Activated naive CD8-positive, alpha-beta T cell treated with anti-CD3 and anti-CD28 coated beads, Interleukin-2, amount 50 U/mL, for 16 hours (primary cell): ENCODE measurements around the gene SIK3.
"Not testable (repeated sequence)": the region's sequence is repeated elsewhere in the genome, so short reads cannot be mapped to it uniquely, and the experiment has no call there.

Experiments used
- DNase-seq: peaks from one replicate; pipeline ENCODE4 v3.0.0-alpha.2; 2020; ENCODE audit warnings: low read depth, low spot score

The SIK3 gene

GRCh38 chr11:117098269-117099232 is at the start of gene SIK3:
Gene SIK3, minus strand, starts transcription at chr11:117098428. Its CDS starts 13 bp downstream, at chr11:117098415.
- DNase-seq = peak; percentile 82

GRCh38 chr11:117146521-117146920 is 48.3 kb upstream of the SIK3 start:
- DNase-seq = no peak

- DNase-seq = no peak
Observed at GRCh38 chr11:117145393-117145761, 47.1 kb upstream of the SIK3 start.

GRCh38 chr11:117144477-117145392 is 46.5 kb upstream of the SIK3 start:
- DNase-seq = no peak

- DNase-seq = peak; percentile 90
Observed at GRCh38 chr11:117143871-117144476, 45.7 kb upstream of the SIK3 start, which contains the start of gene PAFAH1B2. Gene PAFAH1B2, plus strand, starts transcription at chr11:117144287. Its CDS starts 8,161 bp downstream, at chr11:117152448.

DNA sequence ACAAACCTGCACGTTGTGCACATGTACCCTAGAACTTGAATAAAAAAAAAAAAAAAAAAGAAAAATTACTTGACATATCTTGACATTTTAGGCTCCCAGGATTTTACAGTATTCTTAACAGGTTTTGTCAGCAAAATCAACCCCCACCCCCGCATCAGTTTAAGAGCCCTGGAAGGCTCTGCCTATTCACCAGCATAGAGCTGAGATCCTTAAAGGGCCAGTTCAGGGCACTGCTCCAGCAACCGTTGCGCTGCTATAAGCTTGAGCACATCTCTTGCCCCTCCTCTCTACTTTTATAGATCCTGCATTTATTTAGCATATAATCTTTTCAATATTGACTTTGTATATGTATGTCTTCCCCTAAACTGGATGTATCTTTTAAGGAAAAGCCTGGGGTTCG is 45.2 kb upstream of the SIK3 start:
- no peak for DNase-seq

DNA sequence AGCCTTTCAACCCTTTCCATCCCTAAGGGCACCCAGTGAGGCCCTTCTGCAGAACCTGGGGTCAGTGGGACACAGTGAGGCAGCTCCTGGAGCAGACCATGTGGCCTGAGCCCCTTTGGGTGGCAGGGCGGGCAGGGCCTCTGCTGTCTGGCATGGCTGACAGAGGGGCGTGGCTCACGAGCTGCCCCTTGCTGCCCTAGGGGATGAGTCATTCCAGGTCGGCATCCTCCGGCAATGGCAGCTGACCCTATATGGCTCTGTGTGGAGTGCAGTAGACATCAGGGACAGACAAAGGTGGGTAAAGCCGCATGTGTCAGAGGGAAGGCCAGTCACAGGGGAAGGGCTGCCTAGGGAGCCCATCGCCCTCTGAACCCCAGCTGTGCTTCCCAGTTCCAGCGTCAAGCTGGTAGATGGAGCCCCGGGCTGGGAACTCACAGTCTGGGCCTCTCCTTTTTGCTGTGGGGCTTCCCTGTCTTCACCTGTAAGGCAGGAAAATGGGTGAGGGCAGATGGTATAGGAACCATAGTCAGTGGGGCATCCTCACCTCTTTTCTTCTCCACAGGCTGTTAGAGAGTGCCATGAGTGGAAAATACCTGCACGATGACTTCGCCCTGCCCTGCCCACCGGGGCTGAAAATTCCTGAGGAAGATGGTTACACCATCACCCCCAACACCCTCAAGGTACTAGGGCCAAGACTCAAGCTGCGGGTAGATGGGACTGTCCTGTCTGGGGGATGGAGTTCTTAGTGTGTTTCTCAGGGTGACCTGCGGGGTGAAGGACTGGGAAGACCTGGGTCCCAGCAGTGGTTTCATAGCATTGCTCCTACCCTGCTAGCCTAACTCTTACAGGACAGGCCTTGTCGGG is 39.2 kb upstream of the SIK3 start:
- not testable (repeated sequence) for DNase-seq

- not testable (repeated sequence) for DNase-seq
Observed at GRCh38 chr11:117134979-117135378, 36.8 kb upstream of the SIK3 start.

DNA sequence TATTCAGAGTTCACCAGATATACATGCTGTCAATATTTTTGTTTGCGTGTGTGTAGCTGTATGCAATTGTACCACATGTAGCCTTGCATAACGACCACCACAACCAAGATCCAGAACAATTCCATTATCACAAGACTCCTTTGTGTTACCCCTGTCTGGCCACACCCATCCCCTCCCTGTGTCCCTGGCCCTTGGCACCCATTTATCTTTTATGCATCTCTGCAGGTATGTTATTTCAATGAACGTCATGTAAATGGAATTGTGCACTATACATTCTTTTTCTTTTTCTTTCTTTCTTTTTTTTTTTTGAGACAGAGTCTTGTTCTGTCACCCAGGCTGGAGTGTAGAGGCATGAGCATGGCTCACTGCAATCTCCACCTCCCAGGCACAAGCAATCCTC is 36.2 kb upstream of the SIK3 start:
- DNase-seq = no peak

GRCh38 chr11:117130879-117131278 is 32.7 kb upstream of the SIK3 start:
- no peak for DNase-seq

GRCh38 chr11:117130396-117130795 is 32.2 kb upstream of the SIK3 start:
- not testable (repeated sequence) for DNase-seq

- no peak for DNase-seq
Observed at GRCh38 chr11:117128289-117128688, 30.1 kb upstream of the SIK3 start.

GRCh38 chr11:117127171-117127901 is 29.1 kb upstream of the SIK3 start:
- DNase-seq = no peak

GRCh38 chr11:117126223-117126965 is 28.2 kb upstream of the SIK3 start:
- no peak for DNase-seq

- DNase-seq = no peak
Observed at GRCh38 chr11:117122556-117122955, 24.3 kb upstream of the SIK3 start.

GRCh38 chr11:117121176-117121575 is 22.9 kb upstream of the SIK3 start:
- DNase-seq = no peak

DNA sequence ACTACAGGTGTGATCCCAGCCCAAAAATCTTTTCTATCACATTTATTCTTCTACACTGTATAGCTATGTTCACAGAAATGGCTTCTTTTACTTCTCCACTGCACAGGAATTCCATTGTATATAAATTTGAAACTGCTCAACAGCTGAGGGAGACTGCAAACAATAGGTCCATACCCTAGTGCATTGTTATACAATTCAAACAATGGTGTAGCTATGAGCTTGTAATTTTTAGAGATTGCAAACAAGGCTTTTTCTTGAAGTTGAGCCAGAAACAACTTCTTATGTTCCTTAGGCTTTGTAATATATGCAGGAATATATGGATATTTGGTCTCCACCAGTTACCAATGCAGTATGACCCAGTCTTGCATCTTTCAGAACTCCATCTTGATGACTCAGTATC is 19.5 kb upstream of the SIK3 start:
- no peak for DNase-seq

GRCh38 chr11:117112939-117113338 is 14.7 kb upstream of the SIK3 start:
- not testable (repeated sequence) for DNase-seq

DNA sequence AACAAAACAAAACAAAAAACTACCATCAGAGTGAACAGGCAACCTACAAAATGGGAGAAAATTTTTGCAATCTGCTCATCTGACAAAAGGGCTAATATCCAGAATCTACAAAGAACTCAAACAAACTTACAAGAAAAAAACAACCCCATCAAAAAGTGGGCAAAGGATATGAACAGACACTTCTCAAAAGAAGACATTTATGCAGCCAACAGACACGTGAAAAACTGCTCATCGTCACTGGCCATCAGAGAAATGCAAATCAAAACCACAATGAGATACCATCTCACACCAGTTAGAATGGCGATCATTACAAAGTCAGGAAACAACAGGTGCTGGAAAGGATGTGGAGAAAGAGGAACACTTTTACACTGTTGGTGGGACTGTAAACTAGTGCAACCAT is 14.3 kb upstream of the SIK3 start:
- not testable (repeated sequence) for DNase-seq
